A549 (cell line): Measurements from ENCODE around the gene DOP1B. TPM values are rescaled to one million over a fixed set of nuclear protein-coding genes. Genes with fewer than 3 reads are reported as not detected.

ENCODE experiments used
- ATAC-seq, 2 experiments: fragments of 200-7000 bp in 1 of 2; fragments of >200 bp in 1 of 2; cut with Nextera tagmentation in 1 of 2; cut with Tn5 transposase in 1 of 2; 3 replicates each; pipeline versions ENCODE4 v1.8.0 to v1.9.1; 2018 to 2020; ENCODE audit warnings: mild to moderate bottlenecking in 1 of 2, moderate library complexity in 1 of 2
- CTCF ChIA-PET: fragments of 300-600 bp; sonication (Branson Sonifier 250); formaldehyde crosslinking; extraction: SDS; loops from one replicate; lab custom pipeline; 2021; ENCODE audit warnings: antibody characterized with exemption, inconsistent platforms; lab: Yijun Ruan, JAX
- POLR2A ChIA-PET: fragments of 350-600 bp; formaldehyde crosslinking; extraction: SDS; loops from one replicate; lab custom pipeline; 2021; ENCODE audit warnings: antibody characterized with exemption, inconsistent platforms; lab: Yijun Ruan, JAX
- DNase-seq, 2 experiments: peaks; one replicate each; pipeline versions ENCODE4 v3.0.0 to v3.0.0-alpha.2; 2011 to 2016; ENCODE audit warnings: low read depth in 1 of 2, low spot score in 1 of 2
- FAIRE-seq: peaks from 2 replicates; lab custom pipeline; 2011; peaks lifted over from hg19 to GRCh38; lab: Jason Lieb, UNC
- H3K27ac ChIP-seq, 2 experiments: fragments of >200 bp; sonication (Bioruptor Twin); formaldehyde crosslinking; 3 replicates each; pipeline ENCODE4 v1.5.1; 2016 to 2017
- H3K4me1 ChIP-seq: fragments of >200 bp; sonication (Bioruptor Twin); formaldehyde crosslinking; 3 replicates; pipeline ENCODE4 v1.6.1; 2016
- H3K4me2 ChIP-seq: fragments of >200 bp; sonication (Bioruptor Twin); formaldehyde crosslinking; 3 replicates; pipeline ENCODE4 v1.6.1; 2016
- H3K4me3 ChIP-seq: fragments of >200 bp; sonication (Bioruptor Twin); formaldehyde crosslinking; 3 replicates; pipeline ENCODE4 v1.5.1; 2016
- H3K9me3 ChIP-seq: fragments of >200 bp; sonication (Bioruptor Twin); formaldehyde crosslinking; 3 replicates; pipeline ENCODE4 v1.6.1; 2016
- CBX2 ChIP-seq: fragments of 200-600 bp; sonication (generic); IDR thresholded peaks from 2 replicates; pipeline ENCODE4 v1.6.1; 2016; ENCODE audit warnings: low read depth, mild to moderate bottlenecking, borderline replicate concordance
- CBX8 ChIP-seq: fragments of 200-600 bp; sonication (generic); IDR thresholded peaks from 2 replicates; pipeline ENCODE4 v1.6.1; 2016
- CHD2 ChIP-seq: fragments of 150-350 bp; IDR thresholded peaks from 2 replicates; pipeline ENCODE4 v1.6.1; 2014; ENCODE audit warnings: low read length; ENCODE audit not compliant: partially characterized antibody
- CTCF ChIP-seq: fragments of >200 bp; sonication (Bioruptor Twin); formaldehyde crosslinking; IDR thresholded peaks from 3 replicates; pipeline ENCODE4 v1.5.1; 2016
- EHF ChIP-seq: fragments of 250-450 bp; sonication (Bioruptor Pico); IDR thresholded peaks from 2 replicates; pipeline ENCODE4 v1.5.0; 2020; ENCODE audit warnings: mild to moderate bottlenecking
- ESRRA ChIP-seq: fragments of 150-350 bp; IDR thresholded peaks from 2 replicates; pipeline ENCODE4 v1.6.1; 2014; ENCODE audit warnings: mild to moderate bottlenecking, low read length, borderline replicate concordance
- HDAC2 ChIP-seq: fragments of 200-600 bp; sonication (generic); IDR thresholded peaks from 2 replicates; pipeline ENCODE4 v1.6.1; 2016
- HEYL ChIP-seq: fragments of 250-450 bp; sonication (Bioruptor Pico); IDR thresholded peaks from 2 replicates; pipeline ENCODE4 v1.8.0; 2021; ENCODE audit warnings: mild to moderate bottlenecking, moderate library complexity
- HOXB13 ChIP-seq: fragments of 250-450 bp; sonication (Bioruptor Pico); IDR thresholded peaks from 2 replicates; pipeline ENCODE4 v1.5.0; 2020; ENCODE audit warnings: low read depth, mild to moderate bottlenecking, moderate library complexity
- HOXB5 ChIP-seq: fragments of 250-450 bp; sonication (Bioruptor Pico); IDR thresholded peaks from 2 replicates; pipeline ENCODE4 v1.5.0; 2020; ENCODE audit warnings: mild to moderate bottlenecking, moderate library complexity
- JUN ChIP-seq, 2 experiments: fragments of >200 bp; sonication (Bioruptor Twin); formaldehyde crosslinking; IDR thresholded peaks; 2 replicates in 1 of 2; 3 replicates in 1 of 2; pipeline ENCODE4 v1.6.1; 2016 to 2017
- KDM1A ChIP-seq: fragments of 200-600 bp; sonication (generic); IDR thresholded peaks from 2 replicates; pipeline ENCODE4 v1.6.1; 2016; ENCODE audit warnings: low read depth, mild to moderate bottlenecking
- MYC ChIP-seq: IDR thresholded peaks from 2 replicates; pipeline ENCODE4 v1.6.1; 2012; ENCODE audit warnings: mild to moderate bottlenecking, inconsistent platforms, low read length, improper control_type of control experiment, borderline replicate concordance
- NFE2L2 ChIP-seq: fragments of 150-350 bp; conservative IDR thresholded peaks from 2 replicates; pipeline ENCODE4 v1.6.1; 2014; ENCODE audit warnings: low read length
- PHF8 ChIP-seq: fragments of 200-600 bp; sonication (generic); IDR thresholded peaks from 2 replicates; pipeline ENCODE4 v1.6.1; 2016; ENCODE audit warnings: low read depth, mild to moderate bottlenecking, antibody characterized with exemption, moderate library complexity, borderline replicate concordance
- RCOR1 ChIP-seq: fragments of 150-350 bp; IDR thresholded peaks from 2 replicates; pipeline ENCODE4 v1.6.1; 2014; ENCODE audit warnings: antibody characterized with exemption, low read length, low read depth
- RFX5 ChIP-seq: fragments of 450-650 bp; IDR thresholded peaks from 2 replicates; pipeline ENCODE4 v1.7.1; 2014; ENCODE audit warnings: antibody characterized with exemption, mild to moderate bottlenecking, moderate library complexity
- RNF2 ChIP-seq: fragments of 200-600 bp; sonication (generic); IDR thresholded peaks from 2 replicates; pipeline ENCODE4 v1.6.1; 2016; ENCODE audit warnings: low read depth, mild to moderate bottlenecking, antibody characterized with exemption, moderate library complexity, borderline replicate concordance
- TFCP2L1 ChIP-seq: fragments of 250-450 bp; sonication (Bioruptor Pico); IDR thresholded peaks from 2 replicates; pipeline ENCODE4 v1.5.0; 2021; ENCODE audit warnings: mild to moderate bottlenecking
- WGBS: methylation state at CpG from one replicate; pipeline ENCODE4 v1.1.6; 2017; ENCODE audit errors: missing lambda C conversion rate; 5-methylcytosine and 5-hydroxymethylcytosine counted together
- polyA plus RNA-seq, 4 experiments: library from polyadenylated mRNA; depleted of rRNA in 3 of 4; stranded (reverse); fragments of >200 nt; fragmentation: RNase III in 1 of 4; extraction: RNeasy Plus Mini Kit Qiagen cat#74134 plus additional on column Dnase treatment in 1 of 4; gene quantifications; 2 replicates in 3 of 4; 3 replicates in 1 of 4; pipeline ENCODE4 v1.2.3, GENCODE V29; 2011 to 2017
- TF ChIP-seq, protein P1 (sequence below): fragments of 450-650 bp; IDR thresholded peaks from 2 replicates; pipeline ENCODE4 v1.6.1; 2014; ENCODE audit warnings: antibody characterized with exemption
- TF ChIP-seq, protein P2 (sequence below): fragments of >200 bp; sonication (Bioruptor Twin); formaldehyde crosslinking; IDR thresholded peaks from 3 replicates; pipeline ENCODE4 v1.6.1; 2016
- TF ChIP-seq, protein P3 (sequence below): IDR thresholded peaks from 2 replicates; pipeline ENCODE4 v1.6.1; 2012
- TF ChIP-seq, protein P4 (sequence below): IDR thresholded peaks from 2 replicates; pipeline ENCODE4 v1.6.1; 2012; ENCODE audit warnings: low read depth, borderline replicate concordance

The DOP1B gene
- polyA plus RNA-seq, 2 of the 4 experiments (the other 2 are of a cell fraction), result 2.8 to 3.5 TPM

GRCh38 chr21:36147911-36148310 is 8.7 kb upstream of the DOP1B start (continued):
- TF ChIP-seq, protein P1, sequence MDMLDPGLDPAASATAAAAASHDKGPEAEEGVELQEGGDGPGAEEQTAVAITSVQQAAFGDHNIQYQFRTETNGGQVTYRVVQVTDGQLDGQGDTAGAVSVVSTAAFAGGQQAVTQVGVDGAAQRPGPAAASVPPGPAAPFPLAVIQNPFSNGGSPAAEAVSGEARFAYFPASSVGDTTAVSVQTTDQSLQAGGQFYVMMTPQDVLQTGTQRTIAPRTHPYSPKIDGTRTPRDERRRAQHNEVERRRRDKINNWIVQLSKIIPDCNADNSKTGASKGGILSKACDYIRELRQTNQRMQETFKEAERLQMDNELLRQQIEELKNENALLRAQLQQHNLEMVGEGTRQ, result no peak
- TF ChIP-seq CBX2 (no peak), EHF (no peak), HDAC2 (no peak)

- Histone ChIP-seq H3K27ac (no peak overlapping the region), H3K4me2 (no peak overlapping the region), H3K4me1 (no peaks in the 10 kb centered on the region), H3K9me3 (no peaks in the 10 kb centered on the region), H3K4me3 (no peak overlapping the region)
- ChIA-PET CTCF (interaction anchor here (1.2 to 6.1 kb wide), 2 partner anchors 7 to 62 kb away, joined by 5 to 55 read pairs; no protein-coding TSS in a partner anchor), POLR2A (no interaction called here)
- ATAC-seq (no peak), FAIRE-seq (no peak), DNase-seq (no peak)
- WGBS, result 84% methylated on average over 3 of the region's 3 CpGs
- no peak for TF ChIP-seq MYC
- no peak for TF ChIP-seq RNF2
- TF ChIP-seq, protein P2, sequence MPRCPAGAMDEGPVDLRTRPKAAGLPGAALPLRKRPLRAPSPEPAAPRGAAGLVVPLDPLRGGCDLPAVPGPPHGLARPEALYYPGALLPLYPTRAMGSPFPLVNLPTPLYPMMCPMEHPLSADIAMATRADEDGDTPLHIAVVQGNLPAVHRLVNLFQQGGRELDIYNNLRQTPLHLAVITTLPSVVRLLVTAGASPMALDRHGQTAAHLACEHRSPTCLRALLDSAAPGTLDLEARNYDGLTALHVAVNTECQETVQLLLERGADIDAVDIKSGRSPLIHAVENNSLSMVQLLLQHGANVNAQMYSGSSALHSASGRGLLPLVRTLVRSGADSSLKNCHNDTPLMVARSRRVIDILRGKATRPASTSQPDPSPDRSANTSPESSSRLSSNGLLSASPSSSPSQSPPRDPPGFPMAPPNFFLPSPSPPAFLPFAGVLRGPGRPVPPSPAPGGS, result no peak
- no peak for TF ChIP-seq CHD2
- TF ChIP-seq TFCP2L1 (CRISPR knock-in tag), result no peak
- TF ChIP-seq JUN (IDR thresholded peaks at IDR 0.05), result no peak
- TF ChIP-seq NFE2L2, result no peak
- TF ChIP-seq PHF8, result no peak
- TF ChIP-seq CBX8, result no peak
- TF ChIP-seq RFX5, result no peak
- no peak for TF ChIP-seq KDM1A
- TF ChIP-seq, protein P3, sequence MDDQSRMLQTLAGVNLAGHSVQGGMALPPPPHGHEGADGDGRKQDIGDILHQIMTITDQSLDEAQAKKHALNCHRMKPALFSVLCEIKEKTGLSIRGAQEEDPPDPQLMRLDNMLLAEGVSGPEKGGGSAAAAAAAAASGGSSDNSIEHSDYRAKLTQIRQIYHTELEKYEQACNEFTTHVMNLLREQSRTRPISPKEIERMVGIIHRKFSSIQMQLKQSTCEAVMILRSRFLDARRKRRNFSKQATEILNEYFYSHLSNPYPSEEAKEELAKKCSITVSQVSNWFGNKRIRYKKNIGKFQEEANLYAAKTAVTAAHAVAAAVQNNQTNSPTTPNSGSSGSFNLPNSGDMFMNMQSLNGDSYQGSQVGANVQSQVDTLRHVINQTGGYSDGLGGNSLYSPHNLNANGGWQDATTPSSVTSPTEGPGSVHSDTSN, result no peak
- no peak for TF ChIP-seq CTCF
- TF ChIP-seq HEYL, result no peak
- TF ChIP-seq HOXB13, result no peak
- no peak for TF ChIP-seq RCOR1
- TF ChIP-seq, protein P4, sequence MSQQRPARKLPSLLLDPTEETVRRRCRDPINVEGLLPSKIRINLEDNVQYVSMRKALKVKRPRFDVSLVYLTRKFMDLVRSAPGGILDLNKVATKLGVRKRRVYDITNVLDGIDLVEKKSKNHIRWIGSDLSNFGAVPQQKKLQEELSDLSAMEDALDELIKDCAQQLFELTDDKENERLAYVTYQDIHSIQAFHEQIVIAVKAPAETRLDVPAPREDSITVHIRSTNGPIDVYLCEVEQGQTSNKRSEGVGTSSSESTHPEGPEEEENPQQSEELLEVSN, result no peak
- TF ChIP-seq ESRRA, result no peak
- no peak for TF ChIP-seq HOXB5 (CRISPR knock-in tag)
Measured at GRCh38 chr21:36148886-36149285, 7.7 kb upstream of the DOP1B start.
